GM20431 (cell line): ENCODE data around the gene LHX4.

Source experiments
- in situ Hi-C: fragments of 300-500 bp; cut with MseI, MboI; formaldehyde crosslinking; loops from one replicate; pipeline ENCODE4 v1.15.0; 2020; ENCODE audit warnings: low sequenced_read_pairs; ENCODE audit not compliant: unreplicated experiment

LHX4 gene

GRCh38 chr1:180266275-180267210, 36.5 kb downstream of the LHX4 start:
- in situ Hi-C loops: no loop called here

- in situ Hi-C loops: no loop called here
These were observed 37.1 kb downstream of the LHX4 start for GRCh38 chr1:180267211-180267561.

DNA sequence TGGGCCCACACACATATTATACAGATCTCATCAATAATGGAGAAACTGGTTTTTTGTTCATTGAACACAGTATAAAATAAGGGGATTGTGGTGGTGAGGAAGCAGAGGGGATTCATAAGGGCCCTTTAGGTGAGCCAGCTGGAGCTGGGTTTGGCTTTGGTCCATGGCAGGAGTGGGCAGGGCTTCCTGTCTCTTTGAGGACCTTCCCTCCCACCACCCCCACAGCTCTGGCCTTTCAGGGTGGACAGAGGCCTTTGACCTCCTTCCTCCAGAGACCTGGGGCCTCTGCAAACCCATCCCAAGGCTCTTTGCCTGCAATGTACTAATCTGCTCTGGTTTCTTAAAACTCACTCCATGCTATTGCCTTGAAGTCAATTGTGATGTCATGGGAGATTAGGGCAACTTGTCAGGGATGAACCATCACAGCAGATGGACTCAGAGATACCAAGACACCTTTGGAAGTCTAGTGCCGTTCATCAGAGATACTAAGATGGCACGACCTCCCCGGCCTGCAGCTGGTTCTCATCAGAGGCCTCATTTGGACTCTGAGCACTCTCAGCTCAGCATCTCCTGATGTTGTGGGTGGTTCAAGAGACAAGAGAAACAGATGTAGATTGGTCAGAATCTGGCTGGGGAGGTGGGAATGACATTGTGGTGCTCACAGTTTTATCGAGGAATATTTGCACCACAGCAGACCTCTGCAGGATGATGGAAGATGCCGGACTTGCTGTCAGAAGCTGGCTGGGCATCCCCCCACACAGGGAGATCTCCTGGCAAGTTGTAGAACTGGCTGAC, 37.9 kb downstream of the LHX4 start:
- in situ Hi-C loops: no loop called here

DNA sequence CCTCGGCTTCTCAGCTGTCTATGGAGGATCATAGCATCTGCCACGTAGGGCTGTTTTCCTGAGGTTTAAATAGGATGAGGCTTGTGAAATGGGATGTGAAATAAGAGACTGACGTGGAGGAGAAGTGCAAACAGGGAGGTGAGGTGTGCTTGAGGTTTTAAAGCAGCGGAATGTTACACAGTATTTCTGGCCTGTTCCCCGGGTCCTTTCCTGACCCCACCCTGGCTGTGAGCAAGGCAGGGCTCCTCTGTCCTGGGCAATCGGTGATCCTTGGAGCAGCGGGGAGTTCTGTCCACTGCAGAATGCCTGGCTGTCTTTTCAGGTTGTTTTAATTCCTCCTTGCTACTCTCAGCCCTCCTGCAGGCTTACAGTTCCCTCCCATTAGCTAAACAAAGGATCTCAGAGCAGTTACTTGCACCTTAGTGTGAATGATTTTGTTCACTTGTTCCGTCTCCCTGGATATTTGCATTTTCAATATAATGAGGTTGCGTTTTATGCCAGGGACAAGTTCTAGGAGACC, 38.6 kb downstream of the LHX4 start:
- in situ Hi-C loops: no loop called here

- in situ Hi-C loops: no loop called here
These were observed 39.8 kb downstream of the LHX4 start for GRCh38 chr1:180269645-180270529.

- in situ Hi-C loops: no loop called here
These were observed 40.6 kb downstream of the LHX4 start for GRCh38 chr1:180270530-180271271.

DNA sequence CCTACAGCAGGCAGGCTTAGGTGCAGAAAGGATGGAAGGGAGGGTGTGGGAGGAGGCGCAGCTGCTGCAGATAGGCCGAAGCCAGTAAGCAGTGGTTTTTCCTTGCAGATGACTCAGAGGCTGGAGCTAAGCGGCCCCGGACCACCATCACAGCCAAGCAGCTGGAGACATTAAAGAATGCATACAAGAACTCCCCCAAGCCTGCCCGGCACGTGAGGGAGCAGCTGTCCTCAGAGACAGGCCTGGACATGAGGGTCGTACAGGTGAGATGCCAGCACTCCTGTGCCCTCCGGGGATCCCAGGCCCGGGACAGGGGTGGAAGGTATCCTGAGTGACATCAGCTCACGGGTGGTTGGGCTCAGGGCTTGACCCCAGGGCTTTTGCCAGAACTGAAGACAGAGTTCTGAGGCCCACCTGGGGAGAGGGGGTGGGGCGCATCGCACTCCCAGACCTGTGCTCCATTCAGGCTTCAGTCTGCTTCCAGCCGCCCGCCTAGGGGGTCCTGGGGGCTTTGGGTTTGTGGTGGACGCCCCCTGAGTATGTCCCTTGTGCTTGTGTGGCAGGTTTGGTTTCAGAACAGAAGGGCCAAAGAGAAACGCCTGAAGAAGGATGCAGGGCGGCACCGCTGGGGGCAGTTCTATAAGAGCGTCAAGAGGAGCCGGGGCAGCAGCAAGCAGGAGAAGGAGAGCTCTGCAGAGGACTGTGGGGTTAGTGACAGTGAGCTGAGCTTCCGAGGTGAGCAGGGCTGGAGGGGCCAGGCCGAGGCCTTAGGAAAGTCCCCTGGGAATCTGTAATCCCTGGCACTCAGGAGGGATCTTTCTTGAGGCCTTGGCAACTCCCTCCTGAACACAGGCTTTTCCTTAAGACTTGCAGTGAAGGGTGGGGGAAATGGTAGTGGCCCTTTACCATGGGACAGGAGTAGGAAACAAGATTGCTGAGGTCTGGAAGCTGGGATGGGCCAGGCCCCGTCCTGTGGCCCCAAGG, 41.5 kb downstream of the LHX4 start:
- in situ Hi-C loops: no loop called here

DNA sequence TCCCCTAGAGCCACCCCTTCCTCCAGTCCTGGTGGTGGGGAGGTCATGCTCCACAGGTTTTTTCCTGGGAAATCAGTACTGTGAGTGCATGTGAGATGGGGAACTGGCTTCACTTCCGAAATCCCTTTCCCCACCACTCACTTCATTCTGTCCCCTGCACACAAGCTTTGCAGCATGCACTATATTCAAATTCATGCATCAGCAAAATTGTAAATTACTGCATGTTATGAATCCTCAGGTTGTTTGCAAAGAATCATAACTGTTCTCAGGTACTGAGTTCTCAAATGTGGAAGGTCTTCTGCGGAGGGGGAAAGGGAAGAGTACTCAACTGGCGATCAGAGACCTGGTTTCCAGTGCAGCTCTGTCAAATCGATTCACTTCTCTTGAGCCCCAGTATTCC, 42.3 kb downstream of the LHX4 start:
- in situ Hi-C loops: no loop called here

DNA sequence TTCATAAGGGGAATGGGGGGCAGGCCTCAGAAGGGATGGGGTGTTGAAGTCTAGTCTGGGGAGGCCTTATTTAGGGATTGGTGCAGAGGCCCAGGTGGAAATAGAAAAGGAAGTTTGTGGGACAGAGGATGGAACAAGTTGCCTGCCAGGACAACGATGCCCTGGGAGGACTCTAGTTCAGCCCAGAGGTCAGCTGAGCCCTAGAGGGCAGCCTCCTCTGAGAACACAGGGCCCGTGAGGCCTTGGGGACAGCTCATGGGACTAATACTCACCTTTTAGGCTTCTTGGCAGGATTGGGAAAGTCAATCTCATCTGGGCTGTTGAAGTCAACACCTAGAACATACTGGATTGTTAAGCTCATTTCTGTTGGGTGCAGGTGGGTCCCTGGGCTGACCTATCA, 43.0 kb downstream of the LHX4 start:
- in situ Hi-C loops: no loop called here

DNA sequence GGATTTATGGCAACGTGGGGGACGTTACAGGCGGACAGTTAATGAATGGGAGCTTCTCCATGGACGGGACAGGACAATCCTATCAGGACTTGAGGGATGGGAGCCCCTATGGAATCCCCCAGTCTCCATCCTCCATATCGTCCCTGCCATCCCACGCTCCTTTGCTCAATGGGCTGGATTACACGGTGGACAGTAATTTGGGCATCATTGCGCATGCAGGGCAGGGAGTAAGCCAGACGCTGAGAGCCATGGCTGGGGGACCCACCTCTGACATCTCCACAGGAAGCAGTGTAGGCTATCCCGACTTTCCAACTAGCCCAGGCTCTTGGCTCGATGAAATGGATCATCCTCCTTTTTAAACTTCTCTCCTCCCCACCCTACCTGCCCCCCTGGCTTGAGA, 44.2 kb downstream of the LHX4 start:
- in situ Hi-C loops: no loop called here

DNA sequence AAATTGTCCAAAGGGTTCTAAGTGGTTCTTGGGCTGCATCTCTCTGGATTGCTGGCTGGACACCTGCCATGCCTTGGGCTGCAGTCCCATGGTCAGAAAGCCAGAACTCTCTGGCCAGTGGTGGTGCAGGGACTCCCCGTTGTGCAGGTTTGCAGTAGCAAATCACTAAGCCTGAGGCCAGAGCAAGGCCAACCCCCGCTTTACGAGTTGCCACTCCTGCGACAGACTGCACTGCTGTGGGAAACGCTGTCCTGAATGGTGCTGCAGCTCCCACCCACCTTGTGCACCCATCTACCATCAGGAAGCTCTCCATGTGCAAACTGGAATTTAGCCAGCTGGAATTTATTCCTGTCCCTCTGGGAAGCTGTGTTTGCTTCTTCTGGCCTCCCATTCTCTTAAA, 45.7 kb downstream of the LHX4 start:
- in situ Hi-C loops: no loop called here

GRCh38 chr1:180277476-180278193, 47.6 kb downstream of the LHX4 start:
- in situ Hi-C loops: no loop called here

- in situ Hi-C loops: no loop called here
These were observed 48.1 kb downstream of the LHX4 start for GRCh38 chr1:180278194-180278515.

DNA sequence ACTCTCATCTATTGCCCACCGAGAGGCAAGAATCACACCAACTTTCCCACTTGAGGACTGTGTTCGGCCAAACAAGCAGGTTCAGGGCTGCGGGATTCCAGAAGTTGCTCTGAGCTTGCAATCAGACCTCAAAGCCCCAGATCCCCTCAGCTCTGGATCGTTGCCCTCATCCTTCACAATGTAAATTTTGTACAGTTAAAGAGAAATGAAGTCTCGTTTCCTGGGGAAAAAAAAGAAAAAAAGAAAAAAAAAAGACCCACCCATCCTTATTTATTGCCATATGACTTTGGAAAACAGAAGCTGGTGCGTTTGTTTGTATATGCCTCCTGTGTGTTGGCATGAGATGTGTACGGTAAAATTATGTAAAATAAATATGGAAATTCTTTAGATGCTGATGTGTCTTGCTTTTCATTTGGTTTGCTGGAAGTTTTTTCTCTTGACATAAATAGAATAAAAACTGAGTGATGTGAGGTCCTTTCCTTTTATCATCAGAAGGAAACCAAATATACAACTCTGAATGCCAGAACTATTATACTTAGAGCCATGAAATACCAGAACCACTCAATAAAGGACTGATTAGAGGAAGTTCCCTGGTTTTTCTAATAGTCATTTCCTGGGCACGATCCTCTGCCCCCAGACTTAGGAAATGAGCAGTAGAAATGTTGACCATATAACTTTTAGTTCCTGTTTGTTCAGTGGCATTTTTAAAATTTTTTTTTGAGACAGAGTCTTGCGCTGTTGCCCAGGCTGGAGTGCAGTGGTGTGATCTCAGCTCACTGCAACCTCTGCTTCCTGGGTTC, 48.7 kb downstream of the LHX4 start:
- in situ Hi-C loops: no loop called here

GRCh38 chr1:180279651-180280050, 49.6 kb downstream of the LHX4 start:
- in situ Hi-C loops: no loop called here

DNA sequence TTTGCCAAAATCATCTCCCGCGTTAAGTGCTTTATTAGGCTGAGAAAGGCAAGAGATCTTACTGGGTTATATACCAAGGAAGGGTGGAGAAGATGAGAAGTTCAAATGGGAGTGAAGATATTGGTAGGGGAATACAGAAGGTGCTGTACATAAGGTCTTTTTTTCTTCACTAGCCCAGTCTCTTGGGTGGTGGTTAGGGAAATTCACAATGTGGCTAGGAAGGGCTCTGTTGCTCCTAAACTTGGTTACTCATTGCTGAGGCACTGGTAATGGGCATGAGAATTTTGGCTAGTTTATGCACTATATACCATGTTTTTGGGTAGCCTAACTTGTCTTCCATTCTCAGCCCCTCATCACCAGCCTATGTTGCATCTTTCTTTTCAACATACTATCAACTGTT, 50.6 kb downstream of the LHX4 start:
- in situ Hi-C loops: no loop called here

GRCh38 chr1:180281490-180281889, 51.4 kb downstream of the LHX4 start:
- in situ Hi-C loops: no loop called here
